IgD-negative memory B cell (primary cell): ENCODE measurements around the gene GPC3. TPM values are rescaled to one million over a fixed set of nuclear protein-coding genes. Genes with fewer than 3 reads are reported as not detected.

Source experiments
- H3K27ac Mint-ChIP-seq, 3 donors: one replicate each; pipeline ENCODE4 v1.8.0; 2020 to 2022; ENCODE audit warnings: mild to moderate bottlenecking in 3 of 3, mixed read lengths in 3 of 3, moderate library complexity in 1 of 3
- H3K27me3 Mint-ChIP-seq: one replicate; pipeline ENCODE4 v1.8.0; 2021; ENCODE audit warnings: mixed read lengths
- H3K36me3 Mint-ChIP-seq: one replicate; pipeline ENCODE4 v1.8.0; 2020; ENCODE audit warnings: mild to moderate bottlenecking, mixed read lengths
- H3K4me1 Mint-ChIP-seq, 3 donors: one replicate each; pipeline ENCODE4 v1.8.0; 2020 to 2022; ENCODE audit warnings: mixed read lengths in 3 of 3, mild to moderate bottlenecking in 1 of 3
- H3K4me3 Mint-ChIP-seq, 4 donors: one replicate each; pipeline ENCODE4 v1.8.0; 2020 to 2022; ENCODE audit warnings: mild to moderate bottlenecking in 4 of 4, mixed read lengths in 4 of 4, moderate library complexity in 3 of 4
- H3K9me3 Mint-ChIP-seq, 3 donors: one replicate each; pipeline ENCODE4 v1.8.0; 2020 to 2021; ENCODE audit warnings: mixed read lengths in 3 of 3, mild to moderate bottlenecking in 1 of 3
- polyA plus RNA-seq: library from polyadenylated mRNA; unstranded; fragments of 300-500 nt; fragmentation: Illumina TruSeq; gene quantifications from one replicate; pipeline ENCODE4 v1.2.3, GENCODE V29; 2021

The GPC3 gene
- polyA plus RNA-seq, 1 donor from 2014 or later = 0.10 TPM

DNA sequence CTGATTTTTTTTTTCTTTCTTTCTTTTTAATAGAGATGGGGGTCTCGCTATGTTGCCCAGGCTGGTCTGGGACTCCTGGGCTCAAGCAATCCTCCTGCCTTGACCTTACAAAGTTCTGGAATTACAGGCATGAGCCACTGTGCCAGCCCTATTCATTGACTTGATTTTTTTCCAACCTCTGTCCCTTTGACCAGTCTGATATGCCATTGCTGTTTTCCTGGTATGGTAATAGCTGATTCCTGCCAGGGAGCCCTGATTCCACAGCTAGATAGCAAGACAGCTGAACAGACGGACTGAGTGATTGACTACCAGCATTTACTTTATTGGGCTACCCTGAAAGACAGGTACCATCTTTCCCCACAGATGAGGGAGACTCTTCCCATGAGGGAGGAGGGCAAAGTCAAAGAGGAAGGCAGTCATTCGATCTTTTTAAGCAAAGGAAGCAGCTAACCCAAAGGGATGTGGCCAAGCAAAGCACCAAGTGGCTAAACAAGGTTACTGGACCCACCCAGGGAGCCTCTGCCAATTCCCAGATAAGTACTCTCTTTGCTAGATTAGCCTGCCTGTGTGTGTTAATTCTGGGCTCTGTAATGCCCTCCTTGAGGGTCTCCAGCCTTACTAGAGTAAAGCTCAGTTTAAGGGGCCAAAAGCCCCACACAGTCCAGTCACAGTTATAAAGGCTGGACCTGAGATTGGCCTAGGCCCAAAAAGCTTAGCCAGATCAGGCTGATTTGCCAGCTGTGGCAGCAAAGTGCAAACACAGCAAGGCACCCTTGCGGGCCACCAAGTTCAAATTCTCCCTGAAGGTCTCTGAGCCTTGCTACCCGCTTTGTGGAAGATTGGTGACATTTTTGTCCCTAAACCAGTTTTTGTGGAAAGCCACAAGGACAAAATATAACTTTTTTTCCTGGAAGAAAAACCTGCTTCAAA lies 377.7 kb downstream of the GPC3 start:
- H3K9me3 Mint-ChIP-seq = no peaks in the 10 kb centered on the region
- peaks cover 14% of the 10 kb centered on the region for H3K27me3 Mint-ChIP-seq
- H3K4me3 Mint-ChIP-seq = no peak overlapping the region
- no peaks in the 10 kb centered on the region for H3K4me1 Mint-ChIP-seq
- no peak overlapping the region for H3K27ac Mint-ChIP-seq
- H3K36me3 Mint-ChIP-seq = no peaks in the 10 kb centered on the region

GRCh38 chrX:133606990-133607389 lies 378.4 kb downstream of the GPC3 start:
- Mint-ChIP-seq H3K36me3 (no peaks in the 10 kb centered on the region), H3K9me3 (no peaks in the 10 kb centered on the region), H3K27ac (no peak overlapping the region), H3K4me1 (no peaks in the 10 kb centered on the region), H3K27me3 (peaks cover 14% of the 10 kb centered on the region), H3K4me3 (no peak overlapping the region)

DNA sequence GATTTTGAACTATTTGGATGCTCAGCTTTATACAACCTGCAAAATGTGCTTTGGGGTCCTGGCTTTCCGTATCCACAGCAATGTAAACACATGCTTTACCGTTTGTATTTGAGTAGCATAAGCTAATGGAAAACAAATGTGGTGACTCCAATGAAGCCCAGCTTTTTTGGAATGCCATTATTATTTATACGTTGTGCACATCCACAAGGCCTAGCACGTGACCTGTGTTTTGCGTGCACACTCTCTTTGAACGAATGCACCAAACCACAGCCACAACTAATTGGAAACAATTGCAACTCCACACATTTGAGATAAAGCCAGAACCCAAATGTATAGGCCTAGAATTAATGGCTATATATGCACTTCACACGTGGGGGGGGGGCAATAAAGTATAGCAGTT lies 380.6 kb downstream of the GPC3 start:
- no peak overlapping the region for H3K27ac Mint-ChIP-seq
- peaks cover 12% of the 10 kb centered on the region for H3K27me3 Mint-ChIP-seq
- no peaks in the 10 kb centered on the region for H3K9me3 Mint-ChIP-seq
- H3K4me3 Mint-ChIP-seq = no peak overlapping the region
- no peaks in the 10 kb centered on the region for H3K36me3 Mint-ChIP-seq
- no peaks in the 10 kb centered on the region for H3K4me1 Mint-ChIP-seq

- no peak overlapping the region for H3K27ac Mint-ChIP-seq
- H3K36me3 Mint-ChIP-seq = no peaks in the 10 kb centered on the region
- no peak overlapping the region for H3K4me3 Mint-ChIP-seq
- H3K4me1 Mint-ChIP-seq = no peaks in the 10 kb centered on the region
- no peaks in the 10 kb centered on the region for H3K9me3 Mint-ChIP-seq
- H3K27me3 Mint-ChIP-seq = peaks cover 12% of the 10 kb centered on the region
Observed at GRCh38 chrX:133602881-133603280, 382.5 kb downstream of the GPC3 start.

- H3K36me3 Mint-ChIP-seq = no peaks in the 10 kb centered on the region
- H3K4me1 Mint-ChIP-seq = no peaks in the 10 kb centered on the region
- H3K4me3 Mint-ChIP-seq = no peak overlapping the region
- H3K9me3 Mint-ChIP-seq = no peaks in the 10 kb centered on the region
- H3K27me3 Mint-ChIP-seq = peaks cover 12% of the 10 kb centered on the region
- no peak overlapping the region for H3K27ac Mint-ChIP-seq
Observed at GRCh38 chrX:133601116-133601515, 384.3 kb downstream of the GPC3 start.

GRCh38 chrX:133600536-133600935 lies 384.9 kb downstream of the GPC3 start:
- Mint-ChIP-seq H3K9me3 (no peaks in the 10 kb centered on the region), H3K4me3 (no peak overlapping the region), H3K27ac (no peak overlapping the region), H3K36me3 (no peaks in the 10 kb centered on the region), H3K4me1 (no peaks in the 10 kb centered on the region), H3K27me3 (peaks cover 12% of the 10 kb centered on the region)

DNA sequence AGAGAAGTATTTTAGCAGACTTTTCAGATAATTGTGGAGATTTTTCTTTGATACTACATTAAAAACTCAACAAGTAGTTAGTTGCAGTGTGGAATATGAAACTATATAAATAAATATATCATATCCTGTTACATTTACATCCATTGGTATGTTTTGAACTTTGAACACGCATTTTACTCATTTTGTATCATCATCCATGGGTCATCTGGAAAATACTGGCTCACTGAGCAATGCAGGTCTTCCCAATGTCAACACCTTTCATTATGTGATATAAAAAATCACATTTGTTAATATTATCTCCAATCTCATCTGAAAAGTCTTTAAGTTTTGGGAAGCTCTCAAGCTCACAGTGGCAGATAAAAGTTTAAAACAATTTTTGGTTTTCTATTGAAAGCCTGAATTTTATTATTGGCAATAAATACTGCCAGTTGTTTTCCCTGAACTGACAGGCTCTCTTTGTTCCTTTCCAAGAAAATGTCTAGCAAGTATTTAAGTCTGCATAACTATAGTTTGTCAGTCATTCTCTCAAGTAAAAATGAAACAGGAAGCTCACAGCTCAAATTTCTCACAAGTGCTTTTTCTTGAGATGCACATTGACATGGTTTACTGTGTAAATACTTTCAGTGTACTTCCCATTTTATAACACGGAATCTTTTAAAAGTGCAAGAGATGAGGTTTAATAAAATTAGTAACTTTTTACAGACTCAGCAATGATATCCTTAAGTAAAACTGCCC lies 386.6 kb downstream of the GPC3 start:
- no peak overlapping the region for H3K4me3 Mint-ChIP-seq
- no peaks in the 10 kb centered on the region for H3K36me3 Mint-ChIP-seq
- H3K9me3 Mint-ChIP-seq = peaks cover 0 to 3% (median 3%) of the 10 kb centered on the region in 3 donors
- H3K4me1 Mint-ChIP-seq = no peaks in the 10 kb centered on the region
- H3K27ac Mint-ChIP-seq = no peak overlapping the region
- H3K27me3 Mint-ChIP-seq = peaks cover 6% of the 10 kb centered on the region

- H3K36me3 Mint-ChIP-seq = no peaks in the 10 kb centered on the region
- H3K27ac Mint-ChIP-seq = no peak overlapping the region
- H3K9me3 Mint-ChIP-seq = peaks cover 0 to 3% (median 3%) of the 10 kb centered on the region in 3 donors
- H3K27me3 Mint-ChIP-seq = peaks cover 5% of the 10 kb centered on the region
- no peak overlapping the region for H3K4me3 Mint-ChIP-seq
- no peaks in the 10 kb centered on the region for H3K4me1 Mint-ChIP-seq
Observed at GRCh38 chrX:133594156-133594555, 391.2 kb downstream of the GPC3 start.

DNA sequence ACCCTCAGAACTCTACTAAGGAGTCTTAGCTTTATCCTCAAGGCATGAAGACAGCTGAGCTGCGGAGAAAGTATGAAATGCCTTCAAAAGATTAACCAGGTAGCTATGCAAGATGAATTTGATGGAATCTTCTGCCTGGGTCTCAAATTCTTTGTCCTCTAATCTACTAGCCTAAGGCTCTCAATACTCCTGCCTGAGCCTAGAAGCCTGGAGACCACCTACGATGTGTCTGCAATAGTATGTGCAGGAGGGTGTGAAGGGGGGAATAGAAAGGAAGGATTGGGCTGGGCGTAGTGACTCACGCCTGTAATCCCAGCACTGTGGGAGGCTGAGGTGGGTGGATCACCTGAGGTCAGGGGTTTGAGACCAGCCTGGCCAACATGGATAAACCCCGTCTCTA lies 391.9 kb downstream of the GPC3 start:
- Mint-ChIP-seq H3K9me3 (peaks cover 0 to 3% (median 3%) of the 10 kb centered on the region in 3 donors), H3K4me3 (no peak overlapping the region), H3K27ac (no peak overlapping the region), H3K36me3 (no peaks in the 10 kb centered on the region), H3K4me1 (no peaks in the 10 kb centered on the region), H3K27me3 (peaks cover 5% of the 10 kb centered on the region)

- H3K36me3 Mint-ChIP-seq = no peaks in the 10 kb centered on the region
- H3K4me1 Mint-ChIP-seq = no peaks in the 10 kb centered on the region
- H3K27ac Mint-ChIP-seq = no peak overlapping the region
- H3K27me3 Mint-ChIP-seq = peaks cover 5% of the 10 kb centered on the region
- peaks cover 0 to 3% (median 3%) of the 10 kb centered on the region in 3 donors for H3K9me3 Mint-ChIP-seq
- no peak overlapping the region for H3K4me3 Mint-ChIP-seq
Observed at GRCh38 chrX:133590703-133591505, 394.5 kb downstream of the GPC3 start.

DNA sequence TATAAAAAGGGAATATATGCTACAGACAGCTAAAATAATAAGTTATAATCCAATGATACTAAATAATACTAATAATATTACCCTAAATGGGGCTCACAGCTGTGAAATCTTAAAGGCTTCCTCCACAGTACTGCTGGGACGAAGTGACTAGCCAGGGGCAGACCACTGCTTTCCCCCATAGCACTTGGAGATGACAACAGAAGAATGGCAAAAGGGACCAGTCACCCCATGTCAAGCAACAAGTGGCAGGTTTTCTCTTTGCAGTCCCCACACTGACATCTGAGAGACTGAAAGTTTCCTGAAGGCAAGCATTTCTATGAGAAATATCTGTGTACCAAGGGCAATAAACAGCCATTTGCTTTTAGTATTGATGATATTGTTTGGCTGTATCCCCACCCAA lies 396.6 kb downstream of the GPC3 start:
- H3K27ac Mint-ChIP-seq = no peak overlapping the region
- H3K9me3 Mint-ChIP-seq = no peaks in the 10 kb centered on the region
- H3K4me1 Mint-ChIP-seq = no peaks in the 10 kb centered on the region
- no peaks in the 10 kb centered on the region for H3K36me3 Mint-ChIP-seq
- no peak overlapping the region for H3K4me3 Mint-ChIP-seq
- H3K27me3 Mint-ChIP-seq = peaks cover 4% of the 10 kb centered on the region

DNA sequence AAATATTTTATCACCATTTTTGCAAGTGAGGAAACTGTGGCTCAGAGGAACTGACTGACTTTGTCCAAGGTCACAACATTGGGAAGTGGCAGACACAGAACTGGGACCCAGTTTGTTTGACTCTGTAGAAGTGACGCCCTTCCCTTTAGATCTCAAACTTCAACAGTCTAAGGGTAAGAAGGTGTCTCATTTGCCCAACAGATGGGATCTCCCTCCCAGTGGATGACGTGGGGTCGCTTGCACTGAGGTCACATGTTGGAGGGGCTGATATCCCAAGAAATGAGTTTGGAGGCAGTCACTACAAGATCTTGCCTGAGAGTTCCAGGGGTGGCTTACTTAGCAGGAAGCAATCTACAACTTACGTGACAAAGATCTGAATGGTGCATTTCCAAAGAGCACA lies 397.6 kb downstream of the GPC3 start:
- H3K9me3 Mint-ChIP-seq = no peaks in the 10 kb centered on the region
- H3K4me3 Mint-ChIP-seq = no peak overlapping the region
- no peaks in the 10 kb centered on the region for H3K4me1 Mint-ChIP-seq
- H3K27ac Mint-ChIP-seq = no peak overlapping the region
- peaks cover 5% of the 10 kb centered on the region for H3K27me3 Mint-ChIP-seq
- no peaks in the 10 kb centered on the region for H3K36me3 Mint-ChIP-seq

- Mint-ChIP-seq H3K27me3 (peaks cover 5% of the 10 kb centered on the region), H3K27ac (peak overlapping the region in 1 of 3 donors; percentile 35), H3K4me1 (no peaks in the 10 kb centered on the region), H3K36me3 (no peaks in the 10 kb centered on the region), H3K4me3 (no peak overlapping the region), H3K9me3 (peaks cover 0 to 2% (median 0%) of the 10 kb centered on the region in 3 donors)
Observed at GRCh38 chrX:133587071-133587470, 398.3 kb downstream of the GPC3 start.

GRCh38 chrX:133586443-133586842 lies 399.0 kb downstream of the GPC3 start:
- Mint-ChIP-seq H3K9me3 (peaks cover 0 to 2% (median 0%) of the 10 kb centered on the region in 3 donors), H3K27ac (no peak overlapping the region), H3K27me3 (peaks cover 5% of the 10 kb centered on the region), H3K36me3 (no peaks in the 10 kb centered on the region), H3K4me1 (no peaks in the 10 kb centered on the region), H3K4me3 (no peak overlapping the region)

- Mint-ChIP-seq H3K27ac (no peak overlapping the region), H3K27me3 (peaks cover 4% of the 10 kb centered on the region), H3K36me3 (no peaks in the 10 kb centered on the region), H3K4me3 (no peak overlapping the region), H3K4me1 (no peaks in the 10 kb centered on the region), H3K9me3 (peaks cover 0 to 2% (median 0%) of the 10 kb centered on the region in 3 donors)
Observed at GRCh38 chrX:133583825-133584224, 401.6 kb downstream of the GPC3 start.
